K562 (cell line): ENCODE results near the gene PAQR8. TPM values are rescaled to one million over a fixed set of nuclear protein-coding genes. Genes with fewer than 3 reads are reported as not detected.

ENCODE experiments used
- ZNF318 ChIP-seq, 2 experiments: fragments of 450-650 bp; IDR thresholded peaks; 2 replicates each; pipeline ENCODE4 v1.6.1; 2016; ENCODE audit warnings: mild to moderate bottlenecking in 2 of 2, borderline replicate concordance in 1 of 2, low read depth in 1 of 2, moderate library complexity in 1 of 2
- polyA plus RNA-seq, 8 experiments: library from polyadenylated mRNA; depleted of rRNA in 4 of 8; stranded (reverse) in 5 of 8; unstranded in 3 of 8; fragments of >200 nt; fragmentation: Nextera tagmentation in 2 of 8; fragmentation: Illumina TruSeq in 1 of 8; extraction: Ambion mirVana in 2 of 8; extraction: Trizol in 1 of 8; gene quantifications; 2 replicates each; pipeline versions ENCODE4 v1.2.1 to v1.2.3, GENCODE V29; 2011 to 2014; ENCODE audit warnings: inconsistent platforms in 1 of 8, missing spikeins in 1 of 8
- total RNA-seq, 7 experiments: library from RNA; depleted of rRNA in 6 of 7; stranded (reverse); fragments of >200 nt in 6 of 7; fragmentation: Illumina TruSeq in 2 of 7; extraction: Trizol in 2 of 7; gene quantifications; 2 replicates each; pipeline versions ENCODE4 v1.2.1 to v1.2.3, GENCODE V29; 2011 to 2021; ENCODE audit warnings: low replicate concordance in 1 of 7

The PAQR8 gene
- total and polyA plus RNA-seq, 9 of the 15 experiments (the other 6 are each of a cell fraction or from before 2014, with no cell fraction given), result 1.4 to 10.2 (median 3.5) TPM

GRCh38 chr6:52420668-52421358, 58.9 kb downstream of the PAQR8 start (continued):
- TF ChIP-seq ZNF318 (IDR thresholded peaks at IDR 0.05; ENCODE audit: borderline replicate concordance in 1 of 2, low read depth in 1 of 2), result no peak
- TF ChIP-seq, all 486 proteins: peak for 40
